H1 (cell line): ENCODE measurements around the gene KCNMB2. TPM values are rescaled to one million over a fixed set of nuclear protein-coding genes. Genes with fewer than 3 reads are reported as not detected.

ENCODE experiments used
- CTCF ChIA-PET: fragments of 300-600 bp; sonication (Branson Sonifier 250); formaldehyde crosslinking; loops from one replicate; lab custom pipeline; 2021; ENCODE audit not compliant: partially characterized antibody; lab: Charles Lee
- POLR2A ChIA-PET: fragments of 300-600 bp; sonication (Branson Sonifier 250); formaldehyde crosslinking; loops from one replicate; lab custom pipeline; 2021; ENCODE audit warnings: inconsistent platforms; ENCODE audit not compliant: partially characterized antibody; lab: Charles Lee
- DNase-seq, 2 experiments: peaks; one replicate each; pipeline versions ENCODE4 v3.0.0 to v3.0.0-alpha.2; 2010 to 2022; ENCODE audit warnings: low spot score in 2 of 2, low read depth in 1 of 2, mixed read lengths in 1 of 2
- FAIRE-seq: peaks from 2 replicates; lab custom pipeline; 2011; peaks lifted over from hg19 to GRCh38; lab: Jason Lieb, UNC
- H2AFZ ChIP-seq: 2 replicates; pipeline ENCODE4 v1.8.1; 2012; ENCODE audit warnings: low read length, inconsistent platforms
- H2AK5ac ChIP-seq: 2 replicates; pipeline ENCODE4 v1.6.1; 2013; ENCODE audit warnings: low read depth, low read length
- H2BK120ac ChIP-seq: replicated peaks from 2 replicates; pipeline ENCODE3; 2013; ENCODE audit warnings: low read depth, low read length, inconsistent platforms
- H2BK12ac ChIP-seq: 2 replicates; pipeline ENCODE4 v1.6.1; 2013; ENCODE audit warnings: low read depth, low read length
- H2BK15ac ChIP-seq: 2 replicates; pipeline ENCODE4 v1.6.1; 2013; ENCODE audit warnings: low read length
- H2BK20ac ChIP-seq: 2 replicates; pipeline ENCODE4 v1.6.1; 2013; ENCODE audit warnings: low read length
- H2BK5ac ChIP-seq: 2 replicates; pipeline ENCODE4 v1.6.1; 2013; ENCODE audit warnings: low read depth, low read length
- H3K14ac ChIP-seq: 2 replicates; pipeline ENCODE4 v1.6.1; 2013; ENCODE audit warnings: inconsistent platforms; ENCODE audit not compliant: insufficient read length
- H3K18ac ChIP-seq: 2 replicates; pipeline ENCODE4 v1.6.1; 2013; ENCODE audit warnings: low read length; ENCODE audit errors: extremely low read depth
- H3K23ac ChIP-seq: 2 replicates; pipeline ENCODE4 v1.6.1; 2013; ENCODE audit warnings: inconsistent platforms; ENCODE audit not compliant: insufficient read length
- H3K23me2 ChIP-seq: 2 replicates; pipeline ENCODE4 v1.6.1; 2013; ENCODE audit warnings: low read depth, low read length
- H3K27ac ChIP-seq: 2 replicates; pipeline ENCODE4 v1.6.1; 2011; ENCODE audit warnings: low read depth, low read length, inconsistent platforms
- H3K27me3 ChIP-seq, 4 experiments: replicated peaks in 1 of 4; 1 replicate in 1 of 4; 2 replicates in 3 of 4; pipeline versions ENCODE4 v1.6.1 to v1.8.1; 2011 to 2013; ENCODE audit warnings: low read length in 3 of 4, mild to moderate bottlenecking in 3 of 4, inconsistent platforms in 2 of 4, mixed read lengths in 2 of 4, moderate library complexity in 1 of 4; ENCODE audit not compliant: control insufficient read depth in 3 of 4, insufficient read depth in 3 of 4; ENCODE audit errors: extremely low read depth in 1 of 4
- H3K36me3 ChIP-seq, 4 experiments: 2 replicates each; pipeline versions ENCODE4 v1.6.1 to v1.8.1; 2011 to 2013; ENCODE audit warnings: mild to moderate bottlenecking in 4 of 4, low read length in 3 of 4, moderate library complexity in 2 of 4, control low read depth in 1 of 4, inconsistent platforms in 1 of 4; ENCODE audit not compliant: insufficient read depth in 4 of 4, control insufficient read depth in 2 of 4
- H3K4ac ChIP-seq: replicated peaks from 2 replicates; pipeline ENCODE3; 2013; ENCODE audit warnings: low read length, low read depth, mixed read lengths, inconsistent platforms; ENCODE audit not compliant: insufficient read length
- H3K4me1 ChIP-seq, 4 experiments: replicated peaks in 1 of 4; 1 replicate in 1 of 4; 2 replicates in 3 of 4; pipeline versions ENCODE4 v1.6.1 to v1.8.1; 2011 to 2013; ENCODE audit warnings: low read length in 3 of 4, inconsistent platforms in 2 of 4, mixed read lengths in 1 of 4; ENCODE audit not compliant: insufficient read depth in 4 of 4, control insufficient read depth in 3 of 4
- H3K4me2 ChIP-seq, 2 experiments: 2 replicates each; pipeline versions ENCODE4 v1.6.1 to v1.8.1; 2011 to 2013; ENCODE audit warnings: low read depth in 2 of 2, low read length in 2 of 2, control low read depth in 1 of 2, inconsistent platforms in 1 of 2, mild to moderate bottlenecking in 1 of 2; ENCODE audit not compliant: insufficient read depth in 1 of 2
- H3K4me3 ChIP-seq, 4 experiments: fragments of 200-600, 300-600 bp in 1 of 4; sonication (generic), shearing (Covaris generic), sonication (Bioruptor Twin) in 1 of 4; 2 replicates each; pipeline versions ENCODE4 v1.5.1 to v1.8.1; 2011 to 2016; ENCODE audit warnings: low read length in 4 of 4, low read depth in 3 of 4, control low read depth in 2 of 4, inconsistent platforms in 2 of 4, mild to moderate bottlenecking in 2 of 4, mixed read lengths in 1 of 4, moderate library complexity in 1 of 4; ENCODE audit not compliant: insufficient read depth in 2 of 4; ENCODE audit errors: extremely low read depth in 1 of 4
- H3K56ac ChIP-seq: replicated peaks from 2 replicates; pipeline ENCODE3; 2013; ENCODE audit warnings: low read depth, mild to moderate bottlenecking, mixed read lengths, low read length, inconsistent platforms; ENCODE audit not compliant: insufficient read length
- H3K79me1 ChIP-seq: 2 replicates; pipeline ENCODE4 v1.6.1; 2013; ENCODE audit warnings: low read depth, low read length, control low read depth
- H3K79me2 ChIP-seq, 2 experiments: 2 replicates each; pipeline versions ENCODE4 v1.6.1 to v1.8.1; 2012 to 2013; ENCODE audit warnings: low read length in 2 of 2, mild to moderate bottlenecking in 2 of 2, inconsistent platforms in 1 of 2; ENCODE audit not compliant: insufficient read depth in 2 of 2, control insufficient read depth in 1 of 2
- H3K9ac ChIP-seq, 4 experiments: replicated peaks in 1 of 4; 1 replicate in 1 of 4; 2 replicates in 3 of 4; pipeline versions ENCODE4 v1.6.1 to v1.8.1; 2011 to 2013; ENCODE audit warnings: low read depth in 3 of 4, low read length in 3 of 4, control low read depth in 2 of 4, mild to moderate bottlenecking in 2 of 4, moderate library complexity in 2 of 4, inconsistent platforms in 1 of 4; ENCODE audit errors: extremely low read depth in 1 of 4
- H3K9me3 ChIP-seq, 2 experiments: 2 replicates each; pipeline versions ENCODE4 v1.6.1 to v1.8.1; 2012 to 2013; ENCODE audit warnings: mild to moderate bottlenecking in 2 of 2, moderate library complexity in 2 of 2, control low read depth in 1 of 2, inconsistent platforms in 1 of 2, low read depth in 1 of 2, low read length in 1 of 2, mixed read lengths in 1 of 2; ENCODE audit not compliant: insufficient read depth in 2 of 2
- H4K20me1 ChIP-seq, 2 experiments: replicated peaks in 1 of 2; 2 replicates each; pipeline versions ENCODE3 to v1.8.1; 2011 to 2013; ENCODE audit warnings: inconsistent platforms in 2 of 2, low read length in 2 of 2, mild to moderate bottlenecking in 1 of 2; ENCODE audit not compliant: insufficient read depth in 2 of 2, control insufficient read depth in 1 of 2
- H4K5ac ChIP-seq: 2 replicates; pipeline ENCODE4 v1.6.1; 2013; ENCODE audit warnings: low read length, low read depth, mixed read lengths, inconsistent platforms; ENCODE audit not compliant: insufficient read length
- H4K8ac ChIP-seq: 2 replicates; pipeline ENCODE4 v1.8.0; 2013; ENCODE audit warnings: mild to moderate bottlenecking, moderate library complexity, low read length, inconsistent platforms; ENCODE audit not compliant: insufficient read depth; ENCODE audit errors: extremely low read depth
- H4K91ac ChIP-seq: replicated peaks from 2 replicates; pipeline ENCODE3; 2013; ENCODE audit warnings: low read length, mixed read lengths, inconsistent platforms; ENCODE audit not compliant: insufficient read length
- HDAC6 ChIP-seq: IDR thresholded peaks from one replicate; pipeline ENCODE4 v1.7.1; 2012; ENCODE audit warnings: low read depth, mild to moderate bottlenecking, inconsistent platforms, low read length, moderate library complexity
- RXRA ChIP-seq: IDR thresholded peaks from 2 replicates; pipeline ENCODE4 v1.6.1; 2011; ENCODE audit warnings: low read depth, mild to moderate bottlenecking, low read length, moderate library complexity; ENCODE audit not compliant: insufficient read depth
- WGBS, 2 experiments: shearing (Covaris generic) in 1 of 2; methylation state at CpG; one replicate each; pipeline versions ENCODE4 v1.1.6 to v1.1.7; 2013 to 2015; ENCODE audit warnings: low lambda C conversion rate in 2 of 2, mixed read lengths in 2 of 2, inconsistent platforms in 1 of 2, low coverage in 1 of 2, missing lambda C conversion rate in 1 of 2; ENCODE audit not compliant: insufficient replicate concordance in 2 of 2, insufficient coverage in 1 of 2, insufficient read length in 1 of 2; ENCODE audit errors: extremely low coverage in 1 of 2, missing lambda C conversion rate in 1 of 2; 5-methylcytosine and 5-hydroxymethylcytosine counted together
- polyA plus RNA-seq, 7 experiments: library from polyadenylated mRNA; depleted of rRNA in 3 of 7; stranded (reverse) in 5 of 7; unstranded in 2 of 7; fragments of >200 nt in 5 of 7; fragments of 200-250 nt in 2 of 7; gene quantifications; 1 replicate in 5 of 7; 2 replicates in 1 of 7; 4 replicates in 1 of 7; pipeline versions ENCODE4 v1.2.1 to v1.2.3, GENCODE V29; 2011 to 2013; ENCODE audit warnings: missing spikeins in 2 of 7, mixed read lengths in 2 of 7
- total RNA-seq: library from RNA; stranded (reverse); fragmentation: NEBNext Ultra II Directional; extraction: Animal tissue kit (Norgen Biotek cat#: 25700); gene quantifications from 2 replicates; pipeline ENCODE4 v1.2.1, GENCODE V29; 2021

The KCNMB2 gene
- total and polyA plus RNA-seq, 2 of the 8 experiments (the other 6 are each of a cell fraction or from before 2014, with no cell fraction given), result not detected

GRCh38 chr3:178802993-178803693 is 266.9 kb downstream of the KCNMB2 start:
- FAIRE-seq, result no peak
- H3K27ac ChIP-seq, result no peak overlapping the region
- no peak for TF ChIP-seq RXRA
- TF ChIP-seq HDAC6, result no peak

More at GRCh38 chr3:178802993-178803693, 266.9 kb downstream of the KCNMB2 start:
- H3K18ac ChIP-seq, result no peak overlapping the region
- no peak overlapping the region for H3K56ac ChIP-seq
- peaks cover 0 to 4% of the 10 kb centered on the region in 2 experiments for H4K20me1 ChIP-seq
- no peak overlapping the region for H4K5ac ChIP-seq
- peaks cover 0 to 2% (median 0%) of the 10 kb centered on the region in 4 experiments; a peak in 1 of 7 replicates for H3K27me3 ChIP-seq
- no peak overlapping the region for H4K91ac ChIP-seq
- H2AK5ac ChIP-seq, result no peak overlapping the region
- ChIA-PET CTCF (no interaction called here), POLR2A (no interaction called here)
- no peaks in the 10 kb centered on the region; the same call in 1 of the 2 replicates for H3K23me2 ChIP-seq
- H3K9me3 ChIP-seq, result no peaks in the 10 kb centered on the region
- peaks cover 0 to 5% (median 3%) of the 10 kb centered on the region in 4 experiments; a peak in 3 of 7 replicates for H3K4me1 ChIP-seq
- no peak overlapping the region for H3K4me2 ChIP-seq
- H2BK120ac ChIP-seq, result no peak overlapping the region
- H3K4me3 ChIP-seq, result no peak overlapping the region
- H4K8ac ChIP-seq, result no peak overlapping the region
- H3K4ac ChIP-seq, result no peak overlapping the region
- H3K36me3 ChIP-seq, result no peaks in the 10 kb centered on the region
- no peak for DNase-seq
- no peak overlapping the region for H2BK20ac ChIP-seq
- no peaks in the 10 kb centered on the region for H3K79me1 ChIP-seq
- WGBS, 2 experiments, result 87% methylated on average over 3 of the region's 3 CpGs; no CpG with 5 or more reads in 1 of the 2 experiments
- H2BK5ac ChIP-seq, result no peak overlapping the region
- H3K9ac ChIP-seq, result no peak overlapping the region
- peak overlapping the region; percentile 23; the same call in 1 of the 2 replicates for H2BK15ac ChIP-seq
- no peak overlapping the region for H2BK12ac ChIP-seq
- H3K79me2 ChIP-seq, result no peaks in the 10 kb centered on the region
- no peak overlapping the region for H3K23ac ChIP-seq
- H2AFZ ChIP-seq, result no peak overlapping the region
- H3K14ac ChIP-seq, result no peak overlapping the region
